MM.1S (cell line): ENCODE data around the gene YJEFN3.

Experiments used
- DNase-seq: peaks from one replicate; pipeline ENCODE4 v3.0.0-alpha.2; 2015
- H2AFZ ChIP-seq: fragments of 300-600 bp; sonication (generic); 2 replicates; pipeline ENCODE4 v1.6.0; 2016; ENCODE audit warnings: antibody characterized with exemption, low read length
- H3F3A ChIP-seq: fragments of 300-600 bp; sonication (generic); 2 replicates; pipeline ENCODE4 v1.6.1; 2016; ENCODE audit warnings: mild to moderate bottlenecking, antibody characterized with exemption, low read length, moderate library complexity, mixed read lengths; ENCODE audit not compliant: insufficient read depth
- H3K27ac ChIP-seq: fragments of 300-600 bp; sonication (generic); 2 replicates; pipeline ENCODE4 v1.5.1; 2016; ENCODE audit warnings: mild to moderate bottlenecking, low read length
- H3K27me3 ChIP-seq: fragments of 300-600 bp; sonication (generic); replicated peaks from 2 replicates; pipeline ENCODE4 v1.6.0; 2016; ENCODE audit warnings: low read length; ENCODE audit not compliant: insufficient read depth
- H3K36me3 ChIP-seq: fragments of 300-600 bp; sonication (generic); replicated peaks from 2 replicates; pipeline ENCODE4 v1.6.1; 2016; ENCODE audit warnings: mild to moderate bottlenecking, low read length, mixed read lengths; ENCODE audit not compliant: insufficient read depth
- H3K4me1 ChIP-seq: fragments of 300-600 bp; sonication (generic); 2 replicates; pipeline ENCODE4 v1.6.1; 2016; ENCODE audit warnings: low read length, mixed read lengths
- H3K4me2 ChIP-seq: fragments of 300-600 bp; sonication (generic); 2 replicates; pipeline ENCODE4 v1.6.0; 2016; ENCODE audit warnings: low read depth, low read length
- H3K4me3 ChIP-seq: fragments of 300-600 bp; sonication (generic); 2 replicates; pipeline ENCODE4 v1.5.1; 2016; ENCODE audit warnings: low read length, mixed read lengths
- H3K79me2 ChIP-seq: fragments of 300-600 bp; sonication (generic); 2 replicates; pipeline ENCODE4 v1.6.1; 2016; ENCODE audit warnings: mixed run types, low read length, mixed read lengths
- H3K9ac ChIP-seq: fragments of 300-600 bp; sonication (generic); 2 replicates; pipeline ENCODE4 v1.6.1; 2016; ENCODE audit warnings: low read length, mixed read lengths
- H3K9me2 ChIP-seq: fragments of 300-600 bp; sonication (generic); replicated peaks from 2 replicates; pipeline ENCODE4 v1.6.1; 2016; ENCODE audit warnings: mild to moderate bottlenecking, low read length, mixed read lengths; ENCODE audit not compliant: insufficient read depth
- H3K9me3 ChIP-seq: fragments of 300-600 bp; sonication (generic); replicated peaks from 2 replicates; pipeline ENCODE4 v1.6.1; 2016; ENCODE audit warnings: mild to moderate bottlenecking, low read length, mixed read lengths; ENCODE audit not compliant: insufficient read depth
- H4K20me1 ChIP-seq: fragments of 300-600 bp; sonication (generic); 2 replicates; pipeline ENCODE4 v1.6.1; 2016; ENCODE audit warnings: mild to moderate bottlenecking, low read length, moderate library complexity, mixed read lengths; ENCODE audit not compliant: insufficient read depth
- EZH2 ChIP-seq: fragments of 300-600 bp; sonication (generic); optimal IDR thresholded peaks from 2 replicates; pipeline ENCODE3; 2017; ENCODE audit warnings: low read depth, mild to moderate bottlenecking, antibody characterized with exemption, low read length, mixed read lengths
- EZH2phosphoT487 ChIP-seq: fragments of 300-600 bp; sonication (generic); IDR thresholded peaks from 2 replicates; pipeline ENCODE4 v1.6.1; 2018; ENCODE audit warnings: antibody characterized with exemption, low read length
- TF ChIP-seq, protein P1 (sequence below): fragments of 300-600 bp; sonication (generic); IDR thresholded peaks from 2 replicates; pipeline ENCODE4 v1.5.1; 2016; ENCODE audit warnings: antibody characterized with exemption, low read length, mixed read lengths

YJEFN3 gene

DNA sequence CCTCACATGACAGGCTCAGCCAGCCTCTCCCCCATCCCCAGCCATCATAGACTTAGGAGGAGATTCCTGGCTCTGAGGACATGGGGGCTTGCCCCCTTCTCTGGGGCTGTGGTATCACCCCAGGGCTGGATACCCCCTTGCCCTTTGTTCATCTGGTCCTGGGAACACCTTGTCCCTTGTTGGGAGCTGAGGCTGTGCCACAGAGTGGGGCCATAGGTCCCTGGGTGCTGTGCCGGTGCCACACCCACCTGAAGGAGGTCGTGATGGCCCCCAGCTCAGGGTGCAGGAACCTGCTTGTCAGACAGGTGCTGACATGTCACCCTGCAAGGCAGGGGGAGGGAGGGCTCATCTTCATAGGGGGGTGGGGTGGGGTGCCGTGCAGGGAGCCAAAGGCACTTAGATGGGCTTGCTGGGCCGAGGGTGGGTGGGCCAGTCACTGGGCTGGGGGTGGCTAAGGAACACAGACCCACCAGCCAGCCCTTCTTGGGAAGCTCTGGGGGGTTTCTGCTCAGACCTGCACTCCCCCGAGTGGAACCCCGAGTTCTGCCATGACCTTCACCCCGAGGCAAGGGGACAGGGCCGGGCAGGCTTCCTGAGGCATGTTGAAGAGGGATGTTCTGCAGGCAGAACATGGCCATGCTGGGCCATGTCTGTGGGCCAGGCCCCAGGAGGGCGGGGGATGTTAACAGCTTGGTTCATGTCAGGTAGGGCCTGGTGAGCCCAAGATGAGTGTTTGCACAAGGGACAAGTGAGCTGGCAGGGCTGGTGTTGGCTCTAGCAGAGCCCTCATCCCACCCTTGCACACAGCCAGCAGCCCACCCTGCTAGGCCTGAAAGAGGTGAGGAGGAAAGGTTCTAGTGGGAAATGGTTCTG, 41.4 kb upstream of the YJEFN3 start:
- H3F3A ChIP-seq: peaks cover 11% of the 10 kb centered on the region; the same call in 1 of the 2 replicates
- no peak overlapping the region for H3K9ac ChIP-seq
- no peak overlapping the region for H3K4me2 ChIP-seq
- H3K4me3 ChIP-seq: no peak overlapping the region
- H3K9me2 ChIP-seq: no peaks in the 10 kb centered on the region
- no peak overlapping the region for H3K27ac ChIP-seq
- H3K36me3 ChIP-seq: no peaks in the 10 kb centered on the region
- TF ChIP-seq EZH2: no peak
- TF ChIP-seq EZH2phosphoT487: no peak
- TF ChIP-seq, protein P1, sequence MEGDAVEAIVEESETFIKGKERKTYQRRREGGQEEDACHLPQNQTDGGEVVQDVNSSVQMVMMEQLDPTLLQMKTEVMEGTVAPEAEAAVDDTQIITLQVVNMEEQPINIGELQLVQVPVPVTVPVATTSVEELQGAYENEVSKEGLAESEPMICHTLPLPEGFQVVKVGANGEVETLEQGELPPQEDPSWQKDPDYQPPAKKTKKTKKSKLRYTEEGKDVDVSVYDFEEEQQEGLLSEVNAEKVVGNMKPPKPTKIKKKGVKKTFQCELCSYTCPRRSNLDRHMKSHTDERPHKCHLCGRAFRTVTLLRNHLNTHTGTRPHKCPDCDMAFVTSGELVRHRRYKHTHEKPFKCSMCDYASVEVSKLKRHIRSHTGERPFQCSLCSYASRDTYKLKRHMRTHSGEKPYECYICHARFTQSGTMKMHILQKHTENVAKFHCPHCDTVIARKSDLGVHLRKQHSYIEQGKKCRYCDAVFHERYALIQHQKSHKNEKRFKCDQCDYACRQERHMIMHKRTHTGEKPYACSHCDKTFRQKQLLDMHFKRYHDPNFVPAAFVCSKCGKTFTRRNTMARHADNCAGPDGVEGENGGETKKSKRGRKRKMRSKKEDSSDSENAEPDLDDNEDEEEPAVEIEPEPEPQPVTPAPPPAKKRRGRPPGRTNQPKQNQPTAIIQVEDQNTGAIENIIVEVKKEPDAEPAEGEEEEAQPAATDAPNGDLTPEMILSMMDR: no peak
- no peak overlapping the region for H2AFZ ChIP-seq
- no peaks in the 10 kb centered on the region for H3K9me3 ChIP-seq
- H4K20me1 ChIP-seq: no peaks in the 10 kb centered on the region; the same call in 1 of the 2 replicates
- peaks cover 50% of the 10 kb centered on the region for H3K79me2 ChIP-seq
- no peak for DNase-seq
- H3K4me1 ChIP-seq: peaks cover 11% of the 10 kb centered on the region; the same call in 1 of the 2 replicates
- no peaks in the 10 kb centered on the region for H3K27me3 ChIP-seq

DNA sequence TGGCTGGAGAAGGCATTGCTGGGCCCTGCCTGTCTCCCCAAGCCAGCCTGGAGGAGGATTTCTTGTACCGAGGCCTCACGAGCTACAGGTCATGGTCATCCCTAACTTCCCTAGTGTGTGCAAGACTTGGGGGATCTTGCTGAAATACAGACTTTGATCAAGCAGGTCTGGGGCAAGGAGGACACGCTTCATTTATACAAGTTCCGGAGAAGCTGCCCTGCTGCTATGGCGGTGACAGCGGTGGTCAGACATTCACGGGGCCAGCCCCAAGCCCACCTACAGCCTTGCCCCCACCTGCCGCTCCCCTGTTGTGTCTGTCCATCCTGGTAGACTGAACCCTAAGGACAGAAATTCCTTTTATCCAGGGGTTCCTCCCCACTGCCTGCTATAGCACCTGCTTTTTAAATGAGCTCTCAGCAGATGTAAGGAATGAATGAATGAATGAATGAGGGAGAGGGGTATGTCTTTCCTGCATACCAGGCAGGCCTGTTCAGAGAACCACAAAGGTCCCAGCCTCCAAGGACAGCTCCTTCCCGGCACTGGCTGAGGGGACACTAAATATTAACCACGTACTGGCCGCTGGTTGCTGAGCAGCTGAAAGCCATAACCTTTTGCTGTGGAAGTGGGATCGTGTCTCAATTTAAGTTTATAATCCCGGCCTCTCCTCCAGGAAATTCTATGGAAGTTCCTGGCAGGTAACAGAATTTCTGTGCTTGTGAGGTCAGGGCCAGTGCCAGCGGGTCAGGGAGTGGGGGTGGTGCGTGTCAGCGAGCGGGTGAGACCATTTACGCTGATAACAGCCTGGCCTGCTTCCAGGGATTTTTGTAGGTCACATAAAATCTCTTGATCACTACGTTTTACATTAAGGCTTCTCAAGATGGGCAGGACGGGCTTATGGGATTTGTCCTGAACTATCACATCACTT, 40.5 kb upstream of the YJEFN3 start:
- no peak overlapping the region for H3K4me2 ChIP-seq
- H3K9ac ChIP-seq: no peak overlapping the region

More for the DNA sequence above, 40.5 kb upstream of the YJEFN3 start:
- Histone ChIP-seq H3K79me2 (peaks cover 44% of the 10 kb centered on the region), H3K4me3 (no peak overlapping the region), H3K4me1 (peaks cover 11% of the 10 kb centered on the region; the same call in 1 of the 2 replicates), H3K27me3 (no peaks in the 10 kb centered on the region), H2AFZ (no peak overlapping the region), H3F3A (peaks cover 11% of the 10 kb centered on the region; the same call in 1 of the 2 replicates), H3K36me3 (no peaks in the 10 kb centered on the region), H3K9me2 (no peaks in the 10 kb centered on the region), H4K20me1 (no peaks in the 10 kb centered on the region; the same call in 1 of the 2 replicates), H3K27ac (no peak overlapping the region), H3K9me3 (no peaks in the 10 kb centered on the region)
- TF ChIP-seq EZH2phosphoT487 (no peak), EZH2 (no peak)
- TF ChIP-seq, protein P1: no peak
- no peak for DNase-seq
